HG02759 (cell line): ENCODE results near the gene CTR9.
"Not testable (repeated sequence)": the region's sequence is repeated elsewhere in the genome, so short reads cannot be mapped to it uniquely, and the experiment has no call there.

ENCODE experiments used
- ATAC-seq: cut with Tn5 transposase; IDR thresholded peaks from one replicate; pipeline ENCODE4 v1.9.1; 2021; ENCODE audit warnings: mild to moderate bottlenecking, moderate library complexity; ENCODE audit not compliant: unreplicated experiment

Gene CTR9

DNA sequence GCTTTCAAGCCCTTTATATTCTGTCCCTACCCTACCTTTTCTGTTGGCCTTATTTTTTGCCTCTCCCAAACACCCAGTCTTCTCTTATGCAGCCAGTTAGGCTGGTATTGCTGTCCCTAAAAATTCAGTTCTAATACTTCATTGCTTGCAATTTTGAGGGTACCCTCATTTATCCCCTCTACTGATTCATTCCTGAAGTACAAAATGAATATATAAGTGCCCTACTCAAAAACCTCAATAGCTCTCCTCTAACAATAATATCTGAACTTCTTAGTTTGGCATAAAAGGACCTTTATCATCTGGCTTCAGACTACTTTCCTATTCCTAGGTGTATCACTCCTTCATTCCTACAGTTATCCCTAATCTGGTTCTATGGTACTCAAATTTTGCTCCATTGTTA lies 62.9 kb downstream of the CTR9 start:
- no peak for ATAC-seq

DNA sequence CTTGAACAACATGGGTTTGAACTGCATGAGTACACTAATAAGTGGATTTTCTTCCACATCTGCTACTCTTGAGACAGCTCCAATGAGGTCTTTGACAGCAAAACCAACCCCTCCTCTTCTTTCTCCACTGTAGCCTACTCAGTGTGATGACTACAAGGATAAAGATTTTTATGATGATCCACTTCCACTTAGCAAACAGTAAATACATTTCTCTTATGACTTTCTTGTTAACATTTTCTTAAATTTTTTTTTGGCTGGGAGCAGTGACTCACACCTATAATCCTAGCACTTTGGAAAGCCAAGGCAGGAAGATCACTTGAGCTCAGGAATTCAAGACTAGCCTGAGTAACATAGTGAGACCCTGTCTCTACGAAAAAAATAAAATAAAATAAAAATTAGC lies 67.5 kb downstream of the CTR9 start:
- no peak for ATAC-seq

DNA sequence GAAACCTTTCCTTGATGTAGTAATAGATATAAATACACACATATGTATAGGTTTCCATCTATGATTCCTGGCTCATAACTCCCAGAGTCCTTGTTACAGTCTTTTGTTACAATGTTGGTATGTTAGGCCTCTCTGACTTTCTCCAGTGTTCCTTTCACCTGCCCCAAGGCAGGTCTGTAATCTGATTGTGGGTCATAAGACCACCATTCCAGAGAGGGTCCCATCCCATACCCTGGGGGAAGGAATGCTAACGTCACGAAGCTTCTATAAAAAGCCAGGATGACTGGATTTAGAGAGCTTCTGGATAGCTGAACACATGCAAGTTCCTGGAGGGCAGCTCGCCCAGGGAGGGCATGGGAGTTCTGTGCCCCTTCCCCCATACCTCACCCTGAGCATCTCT lies 71.4 kb downstream of the CTR9 start:
- ATAC-seq, result not testable (repeated sequence)

DNA sequence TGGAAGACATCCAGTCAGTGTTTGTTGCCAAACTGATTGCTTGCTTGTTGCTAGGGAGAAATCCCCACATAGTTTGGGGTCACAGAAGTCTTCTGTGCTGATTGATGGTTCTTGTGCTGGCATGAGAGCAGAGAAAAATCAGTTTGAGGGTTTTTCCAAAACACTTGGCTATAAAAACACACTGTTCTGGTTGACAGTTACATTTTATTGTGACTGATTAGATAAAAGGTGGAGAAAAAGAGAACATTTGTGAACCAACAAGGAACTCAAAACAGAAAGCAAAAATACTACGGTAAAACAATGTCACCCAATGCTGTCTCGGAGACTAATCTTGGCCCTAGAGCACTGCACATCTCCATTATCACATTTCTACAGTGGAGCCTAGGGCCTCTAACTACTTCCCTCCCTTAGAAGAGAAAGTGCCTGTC lies 72.1 kb downstream of the CTR9 start:
- no peak for ATAC-seq

DNA sequence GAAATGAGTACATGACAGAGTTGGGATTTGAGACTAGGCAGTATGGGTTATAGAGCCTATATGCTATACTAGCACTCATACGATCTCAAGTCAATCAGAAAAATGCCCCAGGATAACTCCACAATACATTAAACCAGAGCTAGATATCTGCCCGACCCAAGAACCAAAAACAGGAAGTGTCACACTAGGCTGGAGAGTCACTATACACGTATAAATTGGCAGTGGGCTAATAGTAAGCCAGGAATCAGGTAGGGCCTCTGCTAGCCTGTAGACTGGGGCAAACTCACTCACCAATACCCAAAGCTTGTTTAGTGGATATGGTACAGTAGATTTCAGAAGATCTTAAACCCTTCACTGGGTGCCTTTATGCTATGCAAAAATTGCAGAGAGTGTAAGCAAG lies 73.8 kb downstream of the CTR9 start:
- peak; percentile 66 for ATAC-seq

GRCh38 chr11:10828402-10828801 lies 77.4 kb downstream of the CTR9 start:
- ATAC-seq, result no peak

DNA sequence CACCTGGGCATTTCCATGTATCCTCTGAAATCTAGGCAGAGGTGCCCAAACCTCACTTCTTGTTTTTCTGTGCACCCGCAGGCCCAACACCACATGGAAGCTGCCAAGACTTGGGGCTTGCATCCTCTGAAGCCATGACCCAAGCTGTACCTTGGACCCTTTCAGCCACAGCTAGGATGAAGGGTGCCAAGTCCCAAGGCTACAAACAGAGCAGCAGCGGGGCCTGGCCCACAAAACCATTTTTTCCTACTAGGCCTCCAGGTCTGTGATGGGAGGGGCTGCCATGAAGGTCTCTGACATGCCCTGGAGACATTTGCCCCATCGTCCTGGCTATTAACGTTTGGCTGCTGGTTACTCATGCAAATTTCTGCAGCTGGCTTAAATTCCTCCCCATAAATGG lies 78.1 kb downstream of the CTR9 start:
- ATAC-seq, result no peak
